Caki2 (cell line): Measurements from ENCODE around the gene R3HCC1L. TPM values are rescaled to one million over a fixed set of nuclear protein-coding genes. Genes with fewer than 3 reads are reported as not detected.
A peak's percentile ranks its signal among the peaks of the same experiment; 100 is the strongest.

Source experiments
- DNase-seq: peaks from one replicate; pipeline ENCODE4 v3.0.0-alpha.2; 2015; ENCODE audit warnings: low read depth
- in situ Hi-C: cut with HindIII; loops from 2 replicates; pipeline ENCODE4 v1.10.0; 2016; ENCODE audit warnings: low sequenced_read_pairs, low pct_unique_long_range_greater_than_20kb, mixed read lengths
- total RNA-seq: library from RNA; depleted of rRNA; stranded (reverse); fragments of >200 nt; shearing (Covaris generic); gene quantifications from 2 replicates; pipeline ENCODE4 v1.2.3, GENCODE V29; 2014; ENCODE audit warnings: low replicate concordance

R3HCC1L gene
- total RNA-seq, 1 experiment from 2014 or later: 7.5 TPM

GRCh38 chr10:98264378-98265065 is 130.1 kb downstream of the R3HCC1L start:
- in situ Hi-C loops: no loop called here
- no peak for DNase-seq

GRCh38 chr10:98265403-98266378 is 131.2 kb downstream of the R3HCC1L start:
- in situ Hi-C loops: no loop called here
- no peak for DNase-seq

DNA sequence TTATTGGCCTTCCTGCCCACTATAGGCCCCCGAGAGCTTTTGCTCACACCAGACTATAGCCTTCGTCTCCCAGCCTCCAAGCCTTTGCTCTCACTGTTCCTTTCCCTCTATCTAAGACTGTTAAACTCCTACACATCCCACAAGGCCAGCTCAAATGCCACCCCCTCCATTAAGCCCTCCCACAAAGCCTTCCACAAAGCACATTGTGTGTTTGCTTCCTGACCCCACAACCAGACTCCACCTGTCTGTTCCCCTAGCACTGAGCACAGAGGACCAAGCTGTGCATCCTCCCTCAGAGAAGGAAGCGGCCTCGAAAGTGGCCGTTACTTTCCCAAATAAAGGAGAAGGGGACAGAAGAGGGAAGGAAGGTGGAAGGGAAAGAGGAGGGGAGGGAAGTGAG is 132.2 kb downstream of the R3HCC1L start:
- DNase-seq: no peak
- in situ Hi-C loops: no loop called here

DNA sequence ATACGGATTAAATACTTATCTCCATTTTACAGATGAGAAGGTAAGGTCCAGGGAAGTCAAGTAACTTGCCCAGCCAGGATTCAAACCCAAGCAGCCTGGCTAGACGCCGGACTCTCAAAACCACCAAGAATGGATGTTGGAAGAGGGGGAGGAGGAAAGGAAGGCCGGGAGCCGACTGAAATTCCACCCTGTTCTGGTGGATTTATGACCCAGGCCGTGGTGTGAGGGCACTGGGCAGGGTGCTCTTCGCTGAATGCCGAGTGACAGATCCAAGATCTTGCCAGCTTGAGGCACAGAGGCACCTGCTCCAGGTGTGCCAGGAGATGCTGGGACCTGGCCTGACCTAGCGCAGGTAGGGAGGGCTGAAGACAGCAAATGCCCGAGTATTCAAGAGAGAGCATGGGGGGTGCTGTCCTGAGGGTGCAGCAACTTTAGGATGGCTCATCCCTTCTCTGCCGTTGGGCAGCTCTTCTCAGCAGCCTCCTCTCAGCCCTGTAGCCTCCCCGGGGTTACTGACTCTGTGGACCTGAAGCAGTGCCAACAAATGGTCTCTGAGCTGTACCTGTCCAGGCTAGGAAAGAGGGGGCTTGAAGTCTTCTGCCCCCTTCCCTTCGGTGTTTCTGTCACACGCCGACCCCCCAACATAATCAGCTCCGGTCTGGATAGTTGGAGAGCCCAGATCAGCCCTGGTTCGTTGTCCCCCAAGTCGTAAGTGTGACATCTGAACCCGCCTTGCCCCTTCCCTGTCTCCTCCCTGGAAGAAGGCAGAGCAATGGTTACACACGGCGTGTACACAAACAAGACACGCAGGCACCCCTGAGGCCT is 132.8 kb downstream of the R3HCC1L start:
- DNase-seq: no peak
- in situ Hi-C loops: no loop called here

- no peak for DNase-seq
- in situ Hi-C loops: no loop called here
Measured at GRCh38 chr10:98267894-98268693, 133.6 kb downstream of the R3HCC1L start, which contains the start of gene LOXL4. TSS of gene LOXL4 (minus strand) at chr10:98268194. CDS start at chr10:98263019, 5,175 bp downstream.

- DNase-seq: peak; percentile 25
- in situ Hi-C loops: no loop called here
Measured at GRCh38 chr10:98268694-98269431, 134.4 kb downstream of the R3HCC1L start.

DNA sequence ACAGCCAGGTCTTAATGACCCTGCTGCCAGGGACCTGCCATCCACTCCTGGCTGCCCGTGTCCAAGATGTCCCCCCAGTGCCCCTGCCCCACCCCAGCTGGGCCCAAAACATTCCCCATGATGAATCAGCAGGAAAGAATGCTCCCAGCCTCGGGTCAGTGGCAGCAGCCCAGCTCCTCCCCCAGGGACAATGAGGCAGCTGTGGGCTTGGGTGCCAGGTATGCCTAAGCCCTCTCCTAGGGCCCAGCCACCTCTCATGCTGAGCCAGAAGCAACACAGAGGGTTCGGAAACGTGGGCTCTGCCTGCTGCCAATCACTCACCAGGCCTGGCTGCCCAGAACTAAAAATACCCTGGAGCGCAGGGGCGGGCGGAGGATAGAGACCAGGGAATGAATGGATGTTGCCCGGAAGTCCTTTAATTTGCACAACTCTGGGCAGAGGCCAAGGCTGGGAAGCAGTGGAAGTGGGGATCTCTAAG is 135.0 kb downstream of the R3HCC1L start:
- peak; percentile 89 for DNase-seq
- in situ Hi-C loops: no loop called here

GRCh38 chr10:98270073-98270740 is 135.8 kb downstream of the R3HCC1L start:
- in situ Hi-C loops: no loop called here

GRCh38 chr10:98270786-98271185 is 136.3 kb downstream of the R3HCC1L start:
- DNase-seq: no peak
- in situ Hi-C loops: no loop called here

More at GRCh38 chr10:98270073-98270740, 135.8 kb downstream of the R3HCC1L start:
- DNase-seq: no peak

- no peak for DNase-seq
- in situ Hi-C loops: no loop called here
Measured at GRCh38 chr10:98272245-98272644, 137.8 kb downstream of the R3HCC1L start.

DNA sequence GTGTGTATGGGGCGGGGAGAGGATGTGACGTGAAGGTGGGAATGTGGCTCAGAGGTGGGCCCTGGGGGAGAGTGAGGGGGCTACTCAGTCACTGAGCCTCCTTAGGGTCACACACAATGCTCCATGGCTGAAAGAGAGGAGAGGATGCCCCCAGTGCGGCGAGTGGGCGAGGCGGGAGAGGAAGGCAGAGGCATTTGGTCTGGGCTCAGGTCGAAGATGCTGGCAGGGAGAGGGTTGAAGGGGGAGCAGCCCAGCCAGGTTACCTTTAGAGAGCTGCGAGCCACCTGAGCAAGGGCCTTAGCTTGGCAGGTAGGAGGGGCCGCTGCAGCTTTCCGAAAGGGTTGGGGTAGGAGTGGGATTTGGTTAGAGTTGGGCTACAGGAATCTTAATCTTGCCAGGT is 138.2 kb downstream of the R3HCC1L start:
- in situ Hi-C loops: no loop called here
- DNase-seq: no peak

- in situ Hi-C loops: no loop called here
Measured at GRCh38 chr10:98273057-98273850, 138.8 kb downstream of the R3HCC1L start.

DNA sequence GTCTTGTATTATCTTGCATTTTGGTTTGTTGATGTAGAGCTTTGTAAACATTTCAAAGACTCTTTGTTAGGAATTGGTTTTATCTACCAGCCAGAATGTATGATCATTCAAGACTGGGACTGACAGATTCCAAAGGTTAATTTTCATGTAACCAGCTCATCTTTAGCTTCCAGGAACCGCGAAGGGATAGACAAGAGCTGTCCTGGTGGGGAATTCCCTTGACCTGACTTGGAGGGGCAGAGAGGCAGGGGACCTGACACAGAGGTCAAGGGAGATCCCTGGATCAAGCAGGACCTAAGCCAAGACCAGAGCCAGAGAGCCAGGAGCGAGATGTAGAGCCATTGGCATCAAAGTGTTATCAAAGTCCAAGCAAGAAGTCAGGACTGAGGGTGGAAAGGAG is 140.1 kb downstream of the R3HCC1L start:
- in situ Hi-C loops: no loop called here
- no peak for DNase-seq

More at GRCh38 chr10:98273057-98273850, 138.8 kb downstream of the R3HCC1L start:
- no peak for DNase-seq

DNA sequence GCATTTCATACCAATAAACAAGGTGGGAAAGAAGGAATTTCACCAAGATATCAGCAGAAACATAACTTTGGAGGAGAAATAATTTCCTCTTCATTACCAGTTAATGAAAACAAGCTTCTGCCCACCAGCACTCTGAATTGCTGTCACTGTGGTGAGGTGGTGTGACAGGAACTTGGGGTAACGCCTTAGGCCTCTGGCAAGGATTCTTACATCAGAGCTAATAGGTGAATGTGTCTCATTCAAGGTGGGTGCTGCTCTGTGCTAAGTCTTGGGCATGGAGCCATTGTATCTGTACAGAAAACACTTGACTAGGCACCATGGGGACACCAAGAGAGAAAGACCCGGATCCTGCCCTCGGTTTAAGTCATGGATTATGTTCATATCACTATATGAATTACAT is 141.9 kb downstream of the R3HCC1L start:
- in situ Hi-C loops: no loop called here

DNA sequence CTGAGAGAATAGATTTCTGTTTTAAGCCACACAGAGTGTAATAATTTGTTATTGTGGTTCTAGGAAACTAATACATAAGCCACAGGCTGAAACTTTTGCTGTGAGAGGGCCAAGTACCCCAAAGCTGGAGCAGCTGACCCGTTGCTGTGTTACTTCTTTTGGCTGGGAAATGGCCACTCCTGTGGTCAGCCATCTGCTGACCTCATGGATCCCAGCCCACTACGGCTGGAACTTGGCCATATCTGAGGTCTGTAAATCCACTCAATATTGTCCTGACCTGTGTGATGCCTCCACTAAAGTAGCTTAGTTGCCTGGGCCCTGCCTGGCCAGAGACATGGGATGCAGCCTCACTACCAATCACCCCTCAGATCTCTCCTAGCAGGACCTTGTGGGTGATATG is 151.0 kb downstream of the R3HCC1L start:
- in situ Hi-C loops: no loop called here
- DNase-seq: no peak

More for the DNA sequence above, 141.9 kb downstream of the R3HCC1L start:
- no peak for DNase-seq

DNA sequence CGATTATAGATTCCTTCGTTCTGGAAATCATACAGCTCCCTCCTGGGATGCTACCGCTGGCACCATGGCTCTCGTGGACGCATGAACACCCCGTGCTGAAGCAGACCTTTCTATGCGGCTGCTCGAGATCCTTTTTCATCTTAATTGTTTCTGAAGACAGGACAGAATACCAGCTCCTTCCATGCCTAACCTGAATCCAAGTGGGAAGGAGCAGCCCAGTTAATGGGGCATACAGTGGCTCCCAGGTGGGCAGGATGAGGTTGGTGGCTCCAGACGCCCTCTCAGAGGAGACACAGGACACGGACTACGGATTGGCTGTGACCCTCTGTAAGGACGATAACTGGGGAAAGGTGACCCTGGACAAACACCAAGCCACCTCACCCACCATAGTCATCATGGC is 152.0 kb downstream of the R3HCC1L start:
- no peak for DNase-seq
- in situ Hi-C loops: no loop called here
